HepG2 (cell line): ENCODE measurements around the gene ANP32A. TPM values are rescaled to one million over a fixed set of nuclear protein-coding genes. Genes with fewer than 3 reads are reported as not detected.

ENCODE experiments used
- GRHL1 ChIP-seq: sonication (generic); formaldehyde crosslinking; conservative IDR thresholded peaks from 2 replicates; pipeline ENCODE4 v1.8.0; 2022; ENCODE audit warnings: missing genetic modification reagents
- HIVEP1 ChIP-seq: sonication (generic); formaldehyde crosslinking; IDR thresholded peaks from 2 replicates; pipeline ENCODE4 v1.4.0; 2020; ENCODE audit warnings: mild to moderate bottlenecking, missing genetic modification reagents
- IRX3 ChIP-seq: sonication (generic); formaldehyde crosslinking; IDR thresholded peaks from 2 replicates; pipeline ENCODE4 v1.8.1; 2023; ENCODE audit warnings: mild to moderate bottlenecking, low read depth, missing genetic modification reagents, borderline replicate concordance
- MED1 ChIP-seq: sonication (generic); formaldehyde crosslinking; IDR thresholded peaks from 2 replicates; pipeline ENCODE4 v1.4.0; 2020; ENCODE audit warnings: missing genetic modification reagents
- RNF219 ChIP-seq: sonication (generic); formaldehyde crosslinking; IDR thresholded peaks from 2 replicates; pipeline ENCODE4 v1.5.0; 2020; ENCODE audit warnings: mild to moderate bottlenecking, missing genetic modification reagents
- SNAPC4 ChIP-seq: sonication (generic); formaldehyde crosslinking; IDR thresholded peaks from 2 replicates; pipeline ENCODE4 v1.4.0; 2020; ENCODE audit warnings: mild to moderate bottlenecking, missing genetic modification reagents
- ZNF574 ChIP-seq: sonication (generic); formaldehyde crosslinking; IDR thresholded peaks from 2 replicates; pipeline ENCODE4 v1.4.0; 2020; ENCODE audit warnings: missing genetic modification reagents
- polyA plus RNA-seq, 8 experiments: library from polyadenylated mRNA; depleted of rRNA in 3 of 8; stranded (reverse) in 7 of 8; unstranded in 1 of 8; fragments of >200 nt; fragmentation: Illumina TruSeq in 4 of 8; extraction: Trizol in 4 of 8; gene quantifications; 2 replicates each; pipeline versions ENCODE4 v1.2.1 to v1.2.3, GENCODE V29; 2011 to 2016; ENCODE audit warnings: low read depth in 4 of 8, missing spikeins in 1 of 8, mixed read lengths in 1 of 8; ENCODE audit not compliant: insufficient read depth in 1 of 8
- total RNA-seq, 5 experiments: library from RNA; depleted of rRNA; stranded (reverse); fragments of >200 nt; fragmentation: Illumina TruSeq; extraction: Trizol; gene quantifications; 2 replicates each; pipeline ENCODE4 v1.2.3, GENCODE V29; 2016; ENCODE audit warnings: low read depth in 1 of 5

ANP32A gene
- total and polyA plus RNA-seq, 2 of the 13 experiments (the other 11 are each of a cell fraction or from before 2014, with no cell fraction given): 60.6 to 206 TPM

GRCh38 chr15:68734881-68735280 is 85.8 kb downstream of the ANP32A start (continued):
- TF ChIP-seq HIVEP1 (no peak), RNF219 (CRISPR knock-in tag) (no peak), IRX3 (CRISPR knock-in tag) (no peak), GRHL1 (CRISPR knock-in tag) (no peak), MED1 (CRISPR knock-in tag) (no peak), SNAPC4 (CRISPR knock-in tag) (no peak), ZNF574 (CRISPR knock-in tag) (no peak)
